Neural crest cell (in vitro differentiated cells): ENCODE results near the gene CPNE7. TPM values are rescaled to one million over a fixed set of nuclear protein-coding genes. Genes with fewer than 3 reads are reported as not detected.
"Not testable (repeated sequence)": the region's sequence is repeated elsewhere in the genome, so short reads cannot be mapped to it uniquely, and the experiment has no call there.

ENCODE experiments used
- DNase-seq: peaks from one replicate; pipeline ENCODE4 v3.0.0; 2021; ENCODE audit warnings: low read depth, mixed read lengths, low spot score
- H3K27ac Mint-ChIP-seq: one replicate; pipeline ENCODE4 v1.8.0; 2021; ENCODE audit warnings: mild to moderate bottlenecking, mixed read lengths; ENCODE audit not compliant: unreplicated experiment
- H3K27me3 Mint-ChIP-seq: 2 replicates; pipeline ENCODE4 v1.8.0; 2021; ENCODE audit warnings: low read depth, mild to moderate bottlenecking, mixed read lengths
- H3K36me3 Mint-ChIP-seq: 2 replicates; pipeline ENCODE4 v1.8.0; 2021; ENCODE audit warnings: low read depth, mild to moderate bottlenecking, mixed read lengths
- H3K4me1 Mint-ChIP-seq: 2 replicates; pipeline ENCODE4 v1.8.0; 2021; ENCODE audit warnings: mixed read lengths
- H3K4me3 Mint-ChIP-seq: one replicate; pipeline ENCODE4 v1.8.0; 2021; ENCODE audit warnings: mild to moderate bottlenecking, mixed read lengths
- H3K9me3 Mint-ChIP-seq: 2 replicates; pipeline ENCODE4 v1.8.0; 2021; ENCODE audit warnings: mixed read lengths
- total RNA-seq: library from RNA; stranded (reverse); gene quantifications from 2 replicates; pipeline ENCODE4 v1.2.1, GENCODE V29; 2021
- TF ChIP-seq, protein P1 (sequence below): fragments of 200-600 bp; sonication (generic); conservative IDR thresholded peaks from 2 replicates; pipeline ENCODE4 v1.5.0; 2021; ENCODE audit warnings: antibody characterized with exemption, mild to moderate bottlenecking

Gene CPNE7
- total RNA-seq, 1 donor from 2014 or later = 2.7 TPM

DNA sequence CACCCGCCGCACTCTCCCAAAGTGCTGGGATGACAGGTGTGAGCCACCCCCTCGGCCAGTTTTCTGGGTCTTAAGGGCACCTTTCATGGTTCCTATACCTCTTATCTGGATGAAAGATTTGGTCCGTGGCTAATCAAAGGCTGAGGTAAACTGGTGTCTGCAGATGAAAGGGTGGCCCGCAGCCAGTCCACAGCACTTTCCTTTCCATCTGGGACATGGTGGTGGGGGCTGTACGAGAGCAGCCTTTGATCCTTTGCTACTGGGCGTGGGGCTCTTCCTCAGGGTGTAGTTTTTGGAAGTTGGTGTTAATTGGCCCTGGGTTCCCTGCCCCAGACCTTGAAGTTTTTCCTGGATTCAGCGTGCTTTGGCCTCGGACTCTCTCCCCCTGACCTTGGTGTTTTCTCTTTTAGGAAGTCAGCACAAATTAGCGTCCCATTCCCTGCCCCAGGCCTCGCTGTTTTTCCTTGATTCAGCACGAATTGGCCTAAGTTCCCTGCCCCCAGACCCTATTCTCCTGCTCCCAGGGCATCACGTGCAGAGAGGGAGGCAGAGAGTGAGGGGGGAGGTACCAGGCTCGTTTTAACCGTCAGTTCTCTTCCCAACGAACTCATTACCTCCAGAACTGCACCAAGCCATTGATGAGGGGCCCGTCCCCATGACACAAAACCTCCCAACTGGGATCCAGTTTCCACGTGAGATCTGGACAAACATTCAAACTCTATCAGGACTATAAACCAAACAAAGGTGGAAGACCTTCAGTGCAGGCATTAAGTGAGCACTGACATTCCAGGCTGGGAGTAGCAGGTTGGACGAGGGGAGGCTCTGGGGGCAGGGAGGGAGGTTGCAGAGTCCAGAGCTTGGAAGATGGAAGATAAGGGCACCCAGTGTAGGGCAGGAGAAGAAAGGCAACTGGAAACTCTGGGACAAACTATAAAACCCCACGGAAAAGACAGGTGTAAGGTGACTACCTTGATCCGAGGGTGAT lies 49.5 kb downstream of the CPNE7 start:
- Mint-ChIP-seq H3K27me3 (peaks cover 9% of the 10 kb centered on the region), H3K36me3 (no peaks in the 10 kb centered on the region), H3K4me1 (peaks cover 28% of the 10 kb centered on the region), H3K9me3 (no peaks in the 10 kb centered on the region), H3K4me3 (no peak overlapping the region), H3K27ac (no peak overlapping the region)
- no peak for DNase-seq
- TF ChIP-seq, protein P1, sequence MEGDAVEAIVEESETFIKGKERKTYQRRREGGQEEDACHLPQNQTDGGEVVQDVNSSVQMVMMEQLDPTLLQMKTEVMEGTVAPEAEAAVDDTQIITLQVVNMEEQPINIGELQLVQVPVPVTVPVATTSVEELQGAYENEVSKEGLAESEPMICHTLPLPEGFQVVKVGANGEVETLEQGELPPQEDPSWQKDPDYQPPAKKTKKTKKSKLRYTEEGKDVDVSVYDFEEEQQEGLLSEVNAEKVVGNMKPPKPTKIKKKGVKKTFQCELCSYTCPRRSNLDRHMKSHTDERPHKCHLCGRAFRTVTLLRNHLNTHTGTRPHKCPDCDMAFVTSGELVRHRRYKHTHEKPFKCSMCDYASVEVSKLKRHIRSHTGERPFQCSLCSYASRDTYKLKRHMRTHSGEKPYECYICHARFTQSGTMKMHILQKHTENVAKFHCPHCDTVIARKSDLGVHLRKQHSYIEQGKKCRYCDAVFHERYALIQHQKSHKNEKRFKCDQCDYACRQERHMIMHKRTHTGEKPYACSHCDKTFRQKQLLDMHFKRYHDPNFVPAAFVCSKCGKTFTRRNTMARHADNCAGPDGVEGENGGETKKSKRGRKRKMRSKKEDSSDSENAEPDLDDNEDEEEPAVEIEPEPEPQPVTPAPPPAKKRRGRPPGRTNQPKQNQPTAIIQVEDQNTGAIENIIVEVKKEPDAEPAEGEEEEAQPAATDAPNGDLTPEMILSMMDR = no peak

DNA sequence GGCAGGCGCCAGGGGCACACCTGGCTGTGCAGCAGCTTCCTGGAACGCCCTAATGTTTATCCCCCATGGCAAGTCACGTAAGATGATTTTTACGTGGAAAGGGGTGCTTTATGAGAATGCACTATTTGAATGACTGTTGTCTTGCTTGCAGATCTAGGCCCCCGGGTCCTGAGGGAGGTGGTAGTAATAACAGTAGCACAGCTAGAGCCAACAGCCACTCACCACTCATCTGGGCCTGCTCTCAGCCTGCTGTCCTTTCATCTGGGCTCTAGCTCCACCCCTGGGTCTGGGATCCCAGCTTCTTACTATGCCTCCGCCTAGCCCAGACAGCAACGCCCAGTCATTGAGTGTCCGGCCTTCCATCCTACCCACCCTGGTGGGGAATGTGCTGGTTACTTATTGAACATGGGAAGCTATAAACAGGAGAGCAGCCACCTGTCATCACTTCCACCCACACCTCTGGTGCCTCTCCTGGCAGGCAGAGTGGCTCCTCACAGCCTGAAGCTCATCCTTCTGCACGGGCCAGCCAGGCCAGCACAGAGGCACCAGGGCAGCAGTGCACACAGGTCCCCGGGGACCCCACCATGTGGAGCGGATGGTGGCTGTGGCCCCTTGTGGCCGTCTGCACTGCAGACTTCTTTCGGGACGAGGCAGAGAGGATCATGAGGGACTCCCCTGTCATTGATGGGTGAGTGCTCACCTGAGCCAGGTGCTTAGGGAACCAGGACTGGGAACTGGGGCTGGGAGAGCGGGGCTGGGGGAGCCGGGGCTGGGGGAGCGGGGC lies 54.5 kb downstream of the CPNE7 start:
- H3K36me3 Mint-ChIP-seq = no peaks in the 10 kb centered on the region
- peaks cover 3% of the 10 kb centered on the region for H3K4me1 Mint-ChIP-seq
- no peak overlapping the region for H3K4me3 Mint-ChIP-seq
- H3K27me3 Mint-ChIP-seq = peaks cover 22% of the 10 kb centered on the region
- DNase-seq = no peak
- no peak overlapping the region for H3K27ac Mint-ChIP-seq
- H3K9me3 Mint-ChIP-seq = no peaks in the 10 kb centered on the region
- TF ChIP-seq, protein P1 = no peak

DNA sequence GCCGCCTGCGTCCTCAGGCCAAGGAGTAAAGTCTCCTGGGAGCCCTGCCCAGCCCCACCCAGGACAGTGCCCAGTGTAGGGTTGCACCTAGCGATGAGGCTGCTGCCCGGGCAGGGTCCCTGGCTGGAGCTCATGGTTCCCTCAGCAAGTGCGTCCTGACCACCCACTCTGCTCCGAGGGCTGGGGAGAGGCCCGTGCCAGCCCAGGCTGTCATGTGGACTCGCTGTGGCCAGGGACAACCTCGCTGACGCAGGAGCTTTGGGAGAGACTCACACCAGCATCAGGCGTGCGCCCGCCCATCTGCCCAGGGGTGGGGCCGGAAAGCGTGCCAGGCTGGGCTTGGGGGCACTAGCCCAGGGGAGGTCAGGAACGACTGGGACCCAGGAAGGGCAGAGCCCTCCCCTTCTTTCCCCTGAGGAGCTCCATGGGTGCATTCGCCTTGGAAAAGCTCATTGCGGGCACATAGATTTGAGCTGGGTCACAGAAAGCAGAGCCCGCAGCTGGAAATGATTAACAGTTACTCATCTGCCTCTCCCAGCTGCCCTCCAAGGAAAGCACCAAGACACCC lies 57.6 kb downstream of the CPNE7 start:
- Mint-ChIP-seq H3K36me3 (no peaks in the 10 kb centered on the region), H3K27ac (no peak overlapping the region), H3K4me1 (no peaks in the 10 kb centered on the region), H3K27me3 (peaks cover 29% of the 10 kb centered on the region), H3K9me3 (no peaks in the 10 kb centered on the region), H3K4me3 (no peak overlapping the region)
- TF ChIP-seq, protein P1 = no peak
- DNase-seq = no peak

DNA sequence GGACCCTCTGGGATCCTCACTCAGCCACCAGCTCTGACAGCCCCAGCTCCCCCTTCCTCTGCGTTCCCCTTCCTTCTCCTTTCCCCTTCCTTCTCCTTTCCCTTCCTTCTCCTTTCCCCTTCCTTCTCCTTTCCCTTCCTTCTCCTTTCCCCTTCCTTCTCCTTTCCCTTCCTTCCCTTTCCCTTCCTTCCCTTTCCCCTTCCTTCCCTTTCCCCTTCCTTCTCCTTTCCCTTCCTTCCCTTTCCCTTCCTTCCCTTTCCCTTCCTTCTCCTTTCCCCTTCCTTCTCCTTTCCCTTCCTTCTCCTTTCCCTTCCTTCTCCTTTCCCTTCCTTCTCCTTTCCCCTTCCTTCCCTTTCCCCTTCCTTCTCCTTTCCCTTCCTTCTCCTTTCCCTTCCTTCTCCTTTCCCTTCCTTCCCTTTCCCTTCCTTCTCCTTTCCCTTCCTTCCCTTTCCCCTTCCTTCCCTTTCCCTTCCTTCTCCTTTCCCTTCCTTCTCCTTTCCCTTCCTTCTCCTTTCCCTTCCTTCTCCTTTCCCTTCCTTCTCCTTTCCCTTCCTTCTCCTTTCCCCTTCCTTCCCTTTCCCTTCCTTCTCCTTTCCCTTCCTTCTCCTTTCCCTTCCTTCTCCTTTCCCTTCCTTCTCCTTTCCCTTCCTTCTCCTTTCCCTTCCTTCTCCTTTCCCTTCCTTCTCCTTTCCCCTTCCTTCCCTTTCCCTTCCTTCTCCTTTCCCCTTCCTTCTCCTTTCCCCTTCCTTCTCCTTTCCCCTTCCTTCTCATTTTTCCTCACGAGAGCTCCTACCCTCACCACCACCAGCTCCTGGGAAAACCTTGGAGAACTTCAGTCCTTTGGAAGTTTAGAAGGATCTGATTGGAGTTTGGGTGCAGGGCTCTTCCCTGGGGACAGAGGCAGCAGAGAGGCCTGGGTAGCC lies 59.2 kb downstream of the CPNE7 start:
- not testable (repeated sequence) for H3K4me1 Mint-ChIP-seq, H3K9me3 Mint-ChIP-seq, DNase-seq, H3K36me3 Mint-ChIP-seq, H3K4me3 Mint-ChIP-seq
- Mint-ChIP-seq H3K27me3 (peaks cover 29% of the 10 kb centered on the region), H3K27ac (peak overlapping the region; percentile 27)

DNA sequence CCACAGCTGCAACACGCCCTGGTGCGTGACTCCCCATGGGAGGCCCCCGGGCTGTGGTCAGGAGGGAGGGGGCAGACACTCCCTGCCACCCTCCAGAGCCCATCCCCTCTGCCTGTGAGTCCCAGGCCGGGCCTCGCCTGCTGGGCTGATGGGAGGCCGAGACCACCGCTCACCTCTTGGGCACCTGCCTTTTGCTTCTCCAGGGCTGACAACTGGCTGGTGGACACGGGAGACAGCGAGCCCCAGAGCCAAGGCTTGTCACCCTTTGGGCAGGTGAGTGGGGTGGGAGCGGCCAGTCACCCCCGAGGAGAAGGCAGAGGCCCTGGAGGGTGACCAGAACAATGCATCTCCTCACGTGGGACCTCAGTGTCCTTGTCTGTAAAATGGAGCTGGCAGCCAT lies 61.1 kb downstream of the CPNE7 start:
- Mint-ChIP-seq H3K27ac (no peak overlapping the region), H3K27me3 (peaks cover 29% of the 10 kb centered on the region), H3K4me1 (peaks cover 9% of the 10 kb centered on the region), H3K4me3 (no peak overlapping the region), H3K36me3 (no peaks in the 10 kb centered on the region), H3K9me3 (no peaks in the 10 kb centered on the region)
- TF ChIP-seq, protein P1 = no peak
- no peak for DNase-seq
